HG02610 (cell line): Measurements from ENCODE around the gene MPL.

Experiments used
- ATAC-seq: cut with Tn5 transposase; IDR thresholded peaks from one replicate; pipeline ENCODE4 v1.9.1; 2021; ENCODE audit warnings: mild to moderate bottlenecking, moderate library complexity; ENCODE audit not compliant: unreplicated experiment

Gene MPL

GRCh38 chr1:43305926-43306687, 31.5 kb upstream of the MPL start:
- no peak for ATAC-seq

- no peak for ATAC-seq
Observed at GRCh38 chr1:43306688-43307457, 30.7 kb upstream of the MPL start.

DNA sequence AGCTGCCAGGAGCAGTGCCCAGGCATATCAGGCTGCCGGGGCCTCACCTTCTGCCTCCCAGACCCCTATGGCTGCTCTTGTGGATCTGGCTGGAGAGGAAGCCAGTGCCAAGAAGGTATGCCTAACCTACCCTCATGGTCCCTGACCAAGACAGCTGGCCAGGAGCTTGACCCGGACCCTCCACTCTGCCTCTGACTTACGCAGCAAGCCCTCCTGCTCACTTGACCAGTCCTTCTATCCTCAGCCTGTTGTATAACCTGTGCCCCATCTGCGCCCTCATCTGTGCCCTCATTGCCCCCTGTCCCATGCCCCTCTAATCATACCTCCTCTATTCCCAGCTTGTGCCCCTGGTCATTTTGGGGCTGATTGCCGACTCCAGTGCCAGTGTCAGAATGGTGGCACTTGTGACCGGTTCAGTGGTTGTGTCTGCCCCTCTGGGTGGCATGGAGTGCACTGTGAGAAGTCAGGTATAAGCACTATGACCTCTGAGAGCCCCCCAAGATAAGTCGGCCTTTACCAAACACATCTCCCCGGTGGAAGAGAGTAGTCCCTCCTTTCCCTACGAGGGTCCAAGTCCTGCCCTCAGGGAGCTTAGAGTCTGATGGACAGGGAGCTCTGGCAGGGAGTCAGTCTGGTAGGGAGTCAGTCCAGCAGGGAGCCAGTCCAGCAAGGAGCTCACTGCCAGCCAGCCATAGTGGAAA, 30.0 kb upstream of the MPL start:
- ATAC-seq: no peak

DNA sequence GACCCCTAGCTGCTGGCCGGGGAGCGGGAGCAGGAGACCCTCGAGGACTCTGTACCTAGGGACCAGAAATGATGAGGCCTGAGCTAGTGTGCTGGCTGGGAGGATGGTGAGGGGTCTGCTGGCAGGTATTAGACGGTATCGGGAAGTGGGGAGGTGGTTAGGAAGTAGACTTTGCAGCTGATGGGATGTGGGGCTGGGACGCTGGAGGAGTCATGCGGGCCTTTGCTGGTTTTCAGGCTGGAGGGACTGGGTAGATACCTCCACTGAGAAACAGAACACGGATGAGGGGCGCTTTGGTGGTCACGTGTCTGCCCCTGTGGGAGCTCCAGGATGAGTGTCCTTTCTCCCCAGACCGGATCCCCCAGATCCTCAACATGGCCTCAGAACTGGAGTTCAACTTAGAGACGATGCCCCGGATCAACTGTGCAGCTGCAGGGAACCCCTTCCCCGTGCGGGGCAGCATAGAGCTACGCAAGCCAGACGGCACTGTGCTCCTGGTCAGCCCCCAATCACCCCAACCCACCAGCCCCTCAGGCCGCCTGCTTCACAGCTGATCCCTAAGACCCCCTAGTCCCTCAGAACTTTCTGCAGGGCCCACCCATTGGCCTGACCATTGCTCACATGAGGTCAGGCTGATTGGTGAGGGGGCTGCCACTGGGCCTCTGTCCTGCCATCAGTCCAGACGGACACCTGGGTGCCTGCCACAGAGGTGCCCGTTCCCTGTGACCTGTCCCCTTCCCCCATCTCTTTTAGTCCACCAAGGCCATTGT, 28.8 kb upstream of the MPL start:
- no peak for ATAC-seq

GRCh38 chr1:43309405-43310025, 28.1 kb upstream of the MPL start:
- no peak for ATAC-seq

DNA sequence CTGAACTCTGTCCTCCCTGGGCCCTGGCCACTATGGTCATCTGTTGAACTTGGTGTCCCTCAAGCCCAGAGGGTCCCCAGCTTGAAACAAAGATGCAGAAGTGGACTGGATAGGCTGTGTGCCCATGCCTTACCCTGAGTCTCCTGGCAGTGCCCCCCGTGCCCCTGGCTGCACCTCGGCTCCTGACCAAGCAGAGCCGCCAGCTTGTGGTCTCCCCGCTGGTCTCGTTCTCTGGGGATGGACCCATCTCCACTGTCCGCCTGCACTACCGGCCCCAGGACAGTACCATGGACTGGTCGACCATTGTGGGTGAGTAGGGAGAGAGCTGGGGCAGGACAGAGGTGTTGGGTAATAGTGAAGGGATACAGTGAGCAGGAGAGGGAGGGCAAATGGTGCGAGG, 26.1 kb upstream of the MPL start:
- no peak for ATAC-seq

- no peak for ATAC-seq
Observed at GRCh38 chr1:43312212-43312623, 25.4 kb upstream of the MPL start.

- ATAC-seq: no peak
Observed at GRCh38 chr1:43312663-43313515, 24.7 kb upstream of the MPL start.

- no peak for ATAC-seq
Observed at GRCh38 chr1:43313771-43314170, 23.8 kb upstream of the MPL start.

DNA sequence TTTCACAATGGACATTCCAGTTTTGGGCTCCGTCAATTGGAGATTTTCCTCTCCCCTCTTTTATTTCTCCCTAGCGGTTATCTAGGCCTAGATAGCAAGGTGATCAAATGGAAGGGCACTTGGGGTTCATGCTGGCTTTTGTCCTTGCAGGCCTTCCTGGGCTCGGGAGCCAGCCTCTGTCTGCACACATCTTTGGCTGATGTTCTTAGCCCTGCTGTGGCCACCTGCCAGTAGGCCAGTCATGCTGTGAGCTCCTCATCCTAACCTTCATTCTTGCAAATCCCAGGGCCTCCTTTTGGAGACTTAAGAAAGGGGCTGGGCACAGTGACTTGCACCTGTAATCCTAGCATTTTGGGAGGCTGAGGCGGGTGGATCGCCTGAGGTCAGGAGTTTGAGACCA, 23.4 kb upstream of the MPL start:
- no peak for ATAC-seq

DNA sequence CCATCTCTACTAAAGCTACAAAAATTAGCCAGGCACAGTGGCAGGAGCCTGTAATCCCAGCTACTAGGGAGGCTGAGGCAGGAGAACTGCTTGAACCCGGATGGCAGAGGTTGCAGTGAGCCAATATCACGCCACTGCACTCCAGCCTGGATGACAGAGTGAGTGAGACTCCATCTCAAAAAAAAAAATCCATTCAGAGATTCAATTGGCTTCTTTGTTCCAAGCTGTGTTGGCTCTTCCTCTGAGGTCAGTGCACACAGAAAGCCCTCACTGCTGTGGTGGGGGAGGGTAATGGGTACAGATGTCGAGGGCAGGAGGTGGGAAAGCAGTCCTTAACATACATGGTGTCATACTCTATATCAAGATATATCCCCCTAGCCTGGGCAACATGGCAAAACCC, 22.1 kb upstream of the MPL start:
- ATAC-seq: no peak

- no peak for ATAC-seq
Observed at GRCh38 chr1:43315963-43316737, 21.5 kb upstream of the MPL start.

GRCh38 chr1:43316738-43317520, 20.7 kb upstream of the MPL start:
- no peak for ATAC-seq

DNA sequence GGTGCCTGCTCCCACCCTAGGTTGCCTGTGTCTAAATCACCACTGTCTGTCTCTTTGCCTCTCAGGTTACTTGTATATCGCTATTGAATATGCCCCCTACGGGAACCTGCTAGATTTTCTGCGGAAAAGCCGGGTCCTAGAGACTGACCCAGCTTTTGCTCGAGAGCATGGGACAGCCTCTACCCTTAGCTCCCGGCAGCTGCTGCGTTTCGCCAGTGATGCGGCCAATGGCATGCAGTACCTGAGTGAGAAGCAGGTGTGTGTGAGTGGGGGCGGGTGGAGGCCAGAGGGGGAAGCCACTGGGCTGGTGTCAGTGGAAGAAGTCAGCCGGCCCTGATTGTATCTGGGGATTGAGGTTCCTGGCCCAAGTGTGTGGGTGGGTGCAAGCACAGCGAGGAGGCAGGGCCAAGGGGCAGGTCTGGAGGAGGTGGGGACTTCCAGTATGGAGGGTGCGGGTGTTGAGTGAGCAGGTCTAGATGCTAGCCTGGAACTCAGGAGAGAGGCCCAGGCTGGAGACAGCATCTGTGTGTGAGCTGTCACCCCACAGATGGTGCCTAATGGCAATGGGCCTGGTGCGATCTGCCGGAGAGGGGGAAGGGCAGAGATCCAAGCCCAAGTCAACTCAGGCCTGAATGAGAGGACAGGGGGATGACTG, 19.7 kb upstream of the MPL start:
- ATAC-seq: no peak

DNA sequence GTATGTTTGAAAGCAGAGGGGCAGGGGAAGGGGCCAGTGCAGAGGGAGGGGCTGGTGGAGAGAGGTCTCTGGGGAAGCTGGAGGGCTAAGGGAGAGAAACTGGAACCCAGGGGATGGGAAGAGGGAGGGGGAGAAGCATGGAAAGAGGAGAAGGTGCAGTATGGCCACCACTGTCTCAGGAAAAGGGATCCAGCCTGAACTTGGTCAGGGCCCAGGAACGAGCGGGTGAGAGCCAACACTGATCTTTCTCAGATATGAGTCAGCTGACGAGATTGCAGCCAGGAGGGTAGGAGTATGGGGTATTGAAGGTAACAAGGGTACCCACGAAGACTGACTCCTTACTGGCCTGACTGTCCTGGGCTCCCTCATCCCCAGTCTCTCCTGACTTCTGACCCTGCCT, 18.8 kb upstream of the MPL start:
- ATAC-seq: no peak

DNA sequence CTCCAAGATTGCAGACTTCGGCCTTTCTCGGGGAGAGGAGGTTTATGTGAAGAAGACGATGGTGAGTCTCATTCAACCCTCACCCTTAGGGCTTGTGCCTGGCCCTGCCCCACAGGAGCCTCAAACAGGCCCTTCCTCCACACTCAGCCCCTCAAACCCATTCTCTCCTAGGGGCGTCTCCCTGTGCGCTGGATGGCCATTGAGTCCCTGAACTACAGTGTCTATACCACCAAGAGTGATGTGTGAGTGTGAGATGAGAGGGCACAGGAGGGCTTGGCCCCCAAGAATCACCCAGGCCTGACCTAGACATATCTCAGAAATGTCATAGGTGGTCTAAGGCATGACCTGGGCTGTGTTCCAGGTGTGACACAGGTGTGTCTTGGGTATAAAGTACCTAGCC, 18.3 kb upstream of the MPL start:
- ATAC-seq: no peak

GRCh38 chr1:43319766-43320165, 17.9 kb upstream of the MPL start:
- ATAC-seq: no peak
